Endothelial cell of umbilical vein (primary cell): ENCODE data around the gene EIF2A.

ENCODE experiments used
- EZH2 ChIP-seq: IDR thresholded peaks from 2 replicates; pipeline ENCODE4 v1.6.1; 2012; ENCODE audit warnings: borderline replicate concordance, low read depth, mild to moderate bottlenecking, moderate library complexity, low read length, inconsistent platforms; ENCODE audit not compliant: severe bottlenecking
- FOS ChIP-seq: IDR thresholded peaks from 2 replicates; pipeline ENCODE4 v1.6.1; 2011; ENCODE audit warnings: mild to moderate bottlenecking, low read length, moderate library complexity, borderline replicate concordance; ENCODE audit not compliant: insufficient read depth
- GATA2 ChIP-seq: IDR thresholded peaks from 2 replicates; pipeline ENCODE4 v1.7.0; 2011; ENCODE audit warnings: low read depth, mild to moderate bottlenecking, moderate library complexity, mixed read lengths, low read length; ENCODE audit not compliant: insufficient read length, insufficient read depth
- MYC ChIP-seq: IDR thresholded peaks from one replicate; pipeline ENCODE4 v1.6.1; 2011; ENCODE audit warnings: mild to moderate bottlenecking, low read depth, low read length
- POLR2A ChIP-seq: IDR thresholded peaks from 2 replicates; pipeline ENCODE4 v1.6.1; 2012; ENCODE audit warnings: low read depth, mild to moderate bottlenecking, control low read depth, low read length
- POLR2AphosphoS5 ChIP-seq: IDR thresholded peaks from 2 replicates; pipeline ENCODE4 v1.6.1; 2012; ENCODE audit warnings: low read depth, mild to moderate bottlenecking, control low read depth, low read length, moderate library complexity; ENCODE audit not compliant: insufficient read depth
- TF ChIP-seq, protein P1 (sequence below), 2 donors: IDR thresholded peaks; 1 replicate in 1 of 2; 2 replicates in 1 of 2; pipeline ENCODE4 v1.5.1; 2011; ENCODE audit warnings: low read length in 2 of 2, mild to moderate bottlenecking in 2 of 2, moderate library complexity in 2 of 2, control low read depth in 1 of 2, inconsistent platforms in 1 of 2, low read depth in 1 of 2; ENCODE audit not compliant: insufficient read depth in 1 of 2; ENCODE audit errors: extremely low read depth in 1 of 2

DNA sequence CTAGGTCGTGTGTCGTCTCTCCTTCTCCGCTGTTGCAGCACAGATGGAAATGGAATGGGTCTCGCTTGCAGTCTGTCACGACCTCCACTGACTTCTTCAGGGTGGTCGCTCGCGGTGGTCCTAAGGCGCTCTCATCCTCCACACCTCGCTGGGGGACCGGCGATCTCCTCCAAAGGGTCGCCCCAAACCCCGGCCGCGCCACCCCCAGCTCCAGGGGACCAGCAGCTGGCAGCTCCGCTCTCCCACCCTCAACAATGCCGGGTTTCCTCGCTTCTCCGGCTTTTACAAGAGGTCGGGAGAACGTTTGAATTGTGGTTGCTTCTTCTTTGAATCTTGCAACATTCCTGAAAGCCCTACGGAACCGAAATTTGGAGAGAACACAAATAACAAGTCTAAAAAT, 26.2 kb upstream of the EIF2A start:
- TF ChIP-seq, protein P1, sequence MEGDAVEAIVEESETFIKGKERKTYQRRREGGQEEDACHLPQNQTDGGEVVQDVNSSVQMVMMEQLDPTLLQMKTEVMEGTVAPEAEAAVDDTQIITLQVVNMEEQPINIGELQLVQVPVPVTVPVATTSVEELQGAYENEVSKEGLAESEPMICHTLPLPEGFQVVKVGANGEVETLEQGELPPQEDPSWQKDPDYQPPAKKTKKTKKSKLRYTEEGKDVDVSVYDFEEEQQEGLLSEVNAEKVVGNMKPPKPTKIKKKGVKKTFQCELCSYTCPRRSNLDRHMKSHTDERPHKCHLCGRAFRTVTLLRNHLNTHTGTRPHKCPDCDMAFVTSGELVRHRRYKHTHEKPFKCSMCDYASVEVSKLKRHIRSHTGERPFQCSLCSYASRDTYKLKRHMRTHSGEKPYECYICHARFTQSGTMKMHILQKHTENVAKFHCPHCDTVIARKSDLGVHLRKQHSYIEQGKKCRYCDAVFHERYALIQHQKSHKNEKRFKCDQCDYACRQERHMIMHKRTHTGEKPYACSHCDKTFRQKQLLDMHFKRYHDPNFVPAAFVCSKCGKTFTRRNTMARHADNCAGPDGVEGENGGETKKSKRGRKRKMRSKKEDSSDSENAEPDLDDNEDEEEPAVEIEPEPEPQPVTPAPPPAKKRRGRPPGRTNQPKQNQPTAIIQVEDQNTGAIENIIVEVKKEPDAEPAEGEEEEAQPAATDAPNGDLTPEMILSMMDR (IDR thresholded peaks at IDR 0.05; ENCODE audit: extremely low read depth in 1 of 2, insufficient read depth in 1 of 2, low read depth in 1 of 2, low read length in 2 of 2), result no peak
- no peak for TF ChIP-seq GATA2
- no peak for TF ChIP-seq MYC
- no peak for TF ChIP-seq POLR2A
- TF ChIP-seq FOS, result no peak
- no peak for TF ChIP-seq EZH2
- TF ChIP-seq POLR2AphosphoS5, result no peak
